Measurements from ENCODE around the gene ST3GAL5.

DNA sequence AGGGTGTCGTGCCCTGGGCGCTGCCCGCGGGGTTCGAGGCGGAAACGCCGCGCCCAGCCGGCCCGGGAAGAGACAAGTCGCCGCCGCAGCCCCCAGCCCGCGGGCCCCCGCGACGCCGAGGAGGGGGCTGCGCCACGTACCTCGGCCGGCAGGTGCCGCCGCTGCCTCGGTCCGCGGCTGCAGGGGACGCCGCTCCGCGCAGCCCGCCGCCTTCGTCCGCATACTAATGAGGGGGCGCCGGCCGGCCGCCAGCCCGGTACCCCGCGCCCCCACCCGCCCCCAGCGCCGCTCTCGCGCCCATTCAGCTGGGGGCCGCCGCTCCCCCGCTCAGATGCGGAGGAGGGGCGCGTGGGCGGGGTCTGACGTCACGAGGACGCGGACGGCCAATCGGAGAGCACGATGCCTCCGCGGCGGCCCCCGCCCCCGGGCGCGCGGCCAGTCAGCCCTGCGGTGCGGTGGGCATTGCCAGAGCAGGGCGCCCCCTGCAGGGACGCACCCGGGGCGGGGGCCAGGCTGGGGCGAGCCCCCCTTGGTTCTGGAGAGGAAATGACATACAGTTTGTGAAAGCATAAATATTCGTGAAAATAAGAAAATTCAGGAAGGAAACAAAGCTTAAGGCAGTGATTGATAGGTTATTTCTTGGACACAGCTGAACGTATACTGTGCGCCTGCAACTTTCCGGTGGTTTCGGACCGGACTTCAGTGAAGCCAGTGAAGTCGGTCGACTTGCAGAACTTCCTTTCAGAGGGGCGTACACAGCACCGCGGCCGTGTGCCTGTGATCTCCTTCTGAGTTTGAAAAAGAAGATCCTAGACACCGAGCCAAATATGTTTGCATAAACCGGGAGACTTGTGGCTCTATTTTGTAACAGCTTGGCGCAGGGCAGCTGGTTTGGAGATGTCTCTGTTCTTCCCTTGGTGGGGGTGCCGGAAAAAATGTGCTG is at the start of gene ST3GAL5:
- peak; percentile 30 to 85 for TF ChIP-seq EP300 (IDR thresholded peaks at IDR 0.05)
- peak; percentile 57 to 84 (median 78) for TF ChIP-seq CTCF (IDR thresholded peaks at IDR 0.05)
